GM10248 (cell line): ENCODE results near the gene SLC22A31.
"Not testable (repeated sequence)": the region's sequence is repeated elsewhere in the genome, so short reads cannot be mapped to it uniquely, and the experiment has no call there.

Experiments
- CTCF ChIA-PET: fragments of 300-600 bp; sonication (Branson Sonifier 250); formaldehyde crosslinking; extraction: SDS; loops from one replicate; lab custom pipeline; 2021; ENCODE audit warnings: antibody characterized with exemption; lab: Yijun Ruan, JAX
- POLR2A ChIA-PET: fragments of 350-650 bp; sonication (Branson Sonifier 250); formaldehyde crosslinking; extraction: SDS; loops from one replicate; lab custom pipeline; 2020; ENCODE audit warnings: antibody characterized with exemption; lab: Yijun Ruan, JAX
- DNase-seq: peaks from one replicate; pipeline ENCODE4 v3.0.0; 2012; ENCODE audit errors: extremely low spot score
- CTCF ChIP-seq: IDR thresholded peaks from 2 replicates; pipeline ENCODE4 v1.5.1; 2012; ENCODE audit warnings: mild to moderate bottlenecking, low read depth; ENCODE audit errors: extremely low read depth, missing control alignments, control extremely low read depth

Gene SLC22A31

DNA sequence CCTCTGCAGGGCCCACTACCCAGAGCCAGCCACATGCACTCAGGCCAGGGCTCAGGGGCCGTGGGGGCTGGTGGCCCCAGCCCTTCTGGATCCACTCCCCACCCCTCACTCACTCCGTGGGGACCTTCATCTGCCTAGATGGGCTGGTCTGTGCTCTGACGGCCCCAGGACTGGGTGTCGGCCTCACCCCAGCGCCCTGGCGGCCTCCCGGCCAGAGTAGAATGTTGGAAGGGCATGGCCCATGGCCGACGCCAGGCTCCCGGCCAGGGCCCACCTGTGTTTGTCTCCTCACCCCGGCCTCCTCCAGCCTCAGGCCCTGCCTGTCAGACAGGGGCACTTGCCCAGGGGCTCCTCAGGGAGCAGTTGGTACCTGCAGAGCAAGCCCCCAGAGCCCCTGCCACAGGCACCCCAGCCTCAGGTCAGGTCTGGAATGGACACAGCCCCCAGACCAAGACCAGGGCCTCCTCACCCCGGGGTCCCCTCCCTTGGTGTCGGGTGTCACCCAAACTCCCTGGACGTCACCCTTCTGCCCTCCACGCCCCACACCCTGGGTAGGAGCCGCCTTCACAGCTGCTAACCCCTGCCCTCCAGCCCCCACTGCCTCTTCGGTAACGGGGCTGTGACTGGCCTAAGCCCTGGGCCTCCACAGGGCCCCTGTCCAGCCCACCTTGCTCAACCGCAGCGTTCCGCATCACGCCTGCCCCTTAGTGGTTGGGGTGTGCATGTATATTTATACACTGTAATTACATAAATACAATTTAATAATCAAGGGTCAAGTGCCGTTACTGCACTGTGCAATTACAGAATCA is 31.8 kb downstream of the SLC22A31 start:
- DNase-seq = no peak
- no peak for TF ChIP-seq CTCF
- ChIA-PET CTCF (interaction anchor here (0.8 to 3.6 kb wide), 15 partner anchors 13 to 432 kb away, joined by 3 to 31 read pairs (median 5); partner anchors contain the start of genes APRT and CBFA2T3), POLR2A (interaction anchor here (1.5 kb wide), 1 partner anchor 12 kb away, joined by 3 read pairs; no protein-coding TSS in a partner anchor)

- ChIA-PET POLR2A (interaction anchor here (1.5 kb wide), 1 partner anchor 11 kb away, joined by 3 read pairs; no protein-coding TSS in a partner anchor), CTCF (interaction anchor here (0.8 to 3.6 kb wide), 38 partner anchors 9 to 494 kb away, joined by 3 to 31 read pairs (median 4); partner anchors contain the start of genes APRT, CBFA2T3, GALNS and TRAPPC2L)
- peak; percentile 84 for TF ChIP-seq CTCF
- DNase-seq = peak; percentile 88
Observed at GRCh38 chr16:89167425-89167941, 32.9 kb downstream of the SLC22A31 start.

- CTCF ChIA-PET = interaction anchor here (0.8 to 3.6 kb wide), 34 partner anchors 8 to 493 kb away, joined by 3 to 31 read pairs (median 4); partner anchors contain the start of genes APRT, CBFA2T3, GALNS and TRAPPC2L
- DNase-seq = no peak
- no peak for TF ChIP-seq CTCF
- POLR2A ChIA-PET = no interaction called here
Observed at GRCh38 chr16:89166696-89167424, 33.5 kb downstream of the SLC22A31 start.

DNA sequence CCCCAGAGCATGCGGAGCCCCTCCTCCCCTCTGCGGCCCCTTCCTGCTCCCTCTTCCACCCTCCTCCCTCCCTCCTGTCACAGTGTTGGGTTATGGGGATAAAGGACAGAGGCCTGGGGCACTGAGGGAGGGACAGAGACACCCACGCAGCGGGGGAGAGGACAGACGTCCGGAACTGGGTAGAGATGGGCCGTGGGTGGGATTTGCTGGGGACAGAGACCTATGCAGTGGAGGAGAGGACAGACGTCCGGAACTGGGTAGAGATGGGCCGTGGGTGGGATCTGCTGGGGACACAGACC is 34.7 kb downstream of the SLC22A31 start:
- CTCF ChIA-PET = interaction anchor here (1.5 to 1.7 kb wide), 2 partner anchors 10 to 350 kb away, joined by 4 to 7 read pairs; no protein-coding TSS in a partner anchor
- POLR2A ChIA-PET, DNase-seq: not testable (repeated sequence)

DNA sequence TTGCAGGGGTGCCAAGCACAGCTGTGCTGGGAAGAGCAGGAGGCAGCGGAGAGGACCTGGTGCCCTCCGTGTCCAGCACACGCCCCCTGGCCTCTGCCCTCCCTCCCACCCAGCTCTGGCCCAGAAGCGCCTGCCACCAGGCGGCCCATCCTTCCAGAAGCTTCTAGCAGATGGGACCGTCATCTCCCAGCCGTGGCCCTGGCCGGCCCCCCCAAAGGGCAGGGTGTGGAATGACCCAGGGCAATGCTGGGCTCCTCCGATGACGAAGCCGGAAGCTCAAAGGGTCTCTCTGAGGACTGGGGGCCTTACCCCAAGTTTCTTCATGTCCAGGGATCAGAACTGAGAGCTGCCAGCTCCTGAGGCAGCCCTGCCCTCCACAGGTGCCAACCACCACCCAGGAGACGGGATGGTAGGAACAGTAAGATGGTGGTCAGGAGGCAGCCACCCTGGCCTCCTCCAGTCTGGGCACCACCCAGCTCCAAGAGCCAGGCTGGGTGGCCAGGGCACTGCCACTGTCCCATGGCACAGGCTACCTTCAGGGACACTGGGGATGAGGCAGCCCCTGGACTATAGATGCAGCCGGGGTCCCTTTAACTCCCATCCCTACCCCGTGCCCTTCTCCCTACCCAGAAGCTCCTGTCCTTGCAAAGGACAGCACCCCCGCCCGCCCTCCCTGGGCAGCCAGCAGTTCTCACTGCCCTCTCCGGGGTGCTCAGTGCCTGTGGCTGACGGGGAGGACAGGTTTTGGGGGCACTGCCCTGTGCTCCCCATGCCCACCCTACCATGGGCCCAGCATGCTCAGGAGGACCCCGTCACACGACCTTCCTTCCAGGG is 35.3 kb downstream of the SLC22A31 start:
- no peak for TF ChIP-seq CTCF
- DNase-seq = no peak
- ChIA-PET CTCF (interaction anchor here (0.8 to 1.7 kb wide), 5 partner anchors 9 to 427 kb away, joined by 3 to 7 read pairs (median 4); no protein-coding TSS in a partner anchor), POLR2A (no interaction called here)

- no peak for DNase-seq
- CTCF ChIA-PET = interaction anchor here (1.1 to 1.7 kb wide), 5 partner anchors 8 to 427 kb away, joined by 3 to 7 read pairs (median 4); no protein-coding TSS in a partner anchor
- POLR2A ChIA-PET = no interaction called here
- no peak for TF ChIP-seq CTCF
Observed at GRCh38 chr16:89164436-89164835, 35.9 kb downstream of the SLC22A31 start.
